Hepatocyte (in vitro differentiated cells): Measurements from ENCODE around the gene NFIA.

Experiments
- EZH2 ChIP-seq: fragments of 200-600 bp; sonication (generic); IDR thresholded peaks from 2 replicates; pipeline ENCODE4 v1.6.1; 2016; ENCODE audit warnings: antibody characterized with exemption, mild to moderate bottlenecking, borderline replicate concordance
- EZH2phosphoT487 ChIP-seq: fragments of 200-600 bp; sonication (generic); IDR thresholded peaks from one replicate; pipeline ENCODE4 v1.6.1; 2018; ENCODE audit warnings: antibody characterized with exemption, mild to moderate bottlenecking, low read depth, moderate library complexity; ENCODE audit not compliant: unreplicated experiment, severe bottlenecking
- TF ChIP-seq, protein P1 (sequence below): fragments of 200-600 bp; sonication (generic); IDR thresholded peaks from 2 replicates; pipeline ENCODE4 v1.5.1; 2016; ENCODE audit warnings: antibody characterized with exemption, mild to moderate bottlenecking; ENCODE audit not compliant: poor library complexity

DNA sequence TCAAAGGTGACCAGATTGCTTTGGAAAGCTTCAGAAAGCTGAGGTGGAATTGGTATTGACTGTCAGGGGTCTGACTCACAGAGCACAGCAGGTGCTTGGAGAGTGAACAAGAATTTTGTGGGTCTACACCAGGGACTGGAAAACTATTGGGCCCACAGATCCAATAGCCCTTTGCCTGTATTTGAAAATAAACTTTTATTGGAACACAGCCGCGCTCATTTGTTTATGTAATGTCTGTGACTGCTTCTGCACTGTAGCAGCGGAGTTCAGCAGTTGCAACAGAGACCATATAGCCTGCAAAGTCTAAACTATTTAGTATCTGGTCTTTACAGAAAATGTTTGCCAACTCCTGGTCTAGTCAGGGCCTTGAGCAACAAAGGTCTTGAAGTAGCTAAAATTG is 315.6 kb downstream of the NFIA start:
- TF ChIP-seq, protein P1, sequence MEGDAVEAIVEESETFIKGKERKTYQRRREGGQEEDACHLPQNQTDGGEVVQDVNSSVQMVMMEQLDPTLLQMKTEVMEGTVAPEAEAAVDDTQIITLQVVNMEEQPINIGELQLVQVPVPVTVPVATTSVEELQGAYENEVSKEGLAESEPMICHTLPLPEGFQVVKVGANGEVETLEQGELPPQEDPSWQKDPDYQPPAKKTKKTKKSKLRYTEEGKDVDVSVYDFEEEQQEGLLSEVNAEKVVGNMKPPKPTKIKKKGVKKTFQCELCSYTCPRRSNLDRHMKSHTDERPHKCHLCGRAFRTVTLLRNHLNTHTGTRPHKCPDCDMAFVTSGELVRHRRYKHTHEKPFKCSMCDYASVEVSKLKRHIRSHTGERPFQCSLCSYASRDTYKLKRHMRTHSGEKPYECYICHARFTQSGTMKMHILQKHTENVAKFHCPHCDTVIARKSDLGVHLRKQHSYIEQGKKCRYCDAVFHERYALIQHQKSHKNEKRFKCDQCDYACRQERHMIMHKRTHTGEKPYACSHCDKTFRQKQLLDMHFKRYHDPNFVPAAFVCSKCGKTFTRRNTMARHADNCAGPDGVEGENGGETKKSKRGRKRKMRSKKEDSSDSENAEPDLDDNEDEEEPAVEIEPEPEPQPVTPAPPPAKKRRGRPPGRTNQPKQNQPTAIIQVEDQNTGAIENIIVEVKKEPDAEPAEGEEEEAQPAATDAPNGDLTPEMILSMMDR = no peak
- TF ChIP-seq EZH2 (no peak), EZH2phosphoT487 (no peak)
